ENCODE measurements around the gene TBX10. TPM values are rescaled to one million over a fixed set of nuclear protein-coding genes. Genes with fewer than 3 reads are reported as not detected.
A peak's percentile ranks its signal among the peaks of the same experiment; 100 is the strongest.

TBX10 gene
- total and polyA plus RNA-seq, 12 donors: not detected

- Histone ChIP-seq H3K27me3 (peaks cover 2% of the 10 kb centered on the region), H3K27ac (no peak overlapping the region), H3K9me3 (replicated peaks in 1 of 3) (no peaks in the 10 kb centered on the region), H3K36me3 (replicated peaks in 1 of 2) (no peaks in the 10 kb centered on the region), H3K4me3 (no peak overlapping the region), H3K4me1 (replicated peaks in 1 of 2) (peaks cover 0 to 6% of the 10 kb centered on the region in 2 donors)
- TF ChIP-seq POLR2A (IDR thresholded peaks at IDR 0.05) (no peak), CTCF (IDR thresholded peaks at IDR 0.05) (no peak)
- WGBS, 4 donors: 62 to 85% (median 70%) methylated on average over 3 of the region's 3 CpGs
- DNase-seq: no peak
- intact Hi-C loops (cut with DNase I): no loop called here
Measured at GRCh38 chr11:67680696-67681470, 41.3 kb upstream of the TBX10 start.

GRCh38 chr11:67675058-67675747 lies 35.6 kb upstream of the TBX10 start:
- 81 to 92% (median 84%) methylated on average over 12 of the region's 12 CpGs for WGBS, 4 donors
- intact Hi-C loops (cut with DNase I): loop anchor here in 1 of 2 donors (10.0 kb wide), 1 partner anchor 50 kb away; no protein-coding TSS in a partner anchor
- no peak overlapping the region for H3K4me3 ChIP-seq
- no peaks in the 10 kb centered on the region for H3K36me3 ChIP-seq (replicated peaks in 1 of 2)
- H3K27me3 ChIP-seq: peaks cover 21% of the 10 kb centered on the region
- H3K4me1 ChIP-seq (replicated peaks in 1 of 2): no peaks in the 10 kb centered on the region
- H3K9me3 ChIP-seq (replicated peaks in 1 of 3): no peaks in the 10 kb centered on the region
- no peak overlapping the region for H3K27ac ChIP-seq
- TF ChIP-seq POLR2A (IDR thresholded peaks at IDR 0.05) (no peak), CTCF (IDR thresholded peaks at IDR 0.05) (no peak)
- DNase-seq: peak in 1 of 7 donors; percentile 33

DNA sequence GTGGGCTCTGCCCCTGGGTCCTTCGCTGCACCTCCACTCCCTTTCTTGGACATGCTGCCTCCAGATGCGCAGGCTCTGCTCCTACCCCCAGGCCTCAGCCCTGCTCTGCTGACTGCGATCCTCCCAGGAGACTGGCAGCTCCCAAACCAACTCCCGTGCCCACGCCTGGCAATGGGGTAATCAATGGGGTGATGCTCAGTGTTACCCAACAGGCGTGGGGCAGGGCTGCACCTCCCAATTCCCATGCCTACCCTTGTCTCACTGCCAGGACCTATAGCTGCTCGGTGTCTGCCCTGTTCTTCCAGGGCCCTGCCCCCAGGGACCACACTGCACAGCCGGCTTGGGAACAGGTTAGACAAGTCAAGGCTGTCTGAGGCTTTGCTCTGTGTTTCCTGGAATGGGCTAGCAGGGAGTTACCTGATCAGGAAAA lies 34.9 kb upstream of the TBX10 start, which contains the start of gene ALDH3B2:
ALDH3B2 (minus strand) TSS at position 182 of the 430 bp plus-strand sequence. CDS start 7,688 bp downstream, outside the sequence.
- WGBS, 4 donors: 80 to 100% (median 85%) methylated on average over 1 to 8 of the region's 8 CpGs
- H3K9me3 ChIP-seq (replicated peaks in 1 of 3): no peaks in the 10 kb centered on the region
- intact Hi-C loops (cut with DNase I): loop anchor here in 1 of 2 donors (10.0 kb wide), 1 partner anchor 50 kb away; no protein-coding TSS in a partner anchor
- H3K4me1 ChIP-seq (replicated peaks in 1 of 2): no peaks in the 10 kb centered on the region
- no peaks in the 10 kb centered on the region for H3K36me3 ChIP-seq (replicated peaks in 1 of 2)
- H3K27me3 ChIP-seq: peaks cover 21% of the 10 kb centered on the region
- no peak within 1 kb of the TSS for H3K4me3 ChIP-seq
- TF ChIP-seq POLR2A (IDR thresholded peaks at IDR 0.05) (no peak), CTCF (IDR thresholded peaks at IDR 0.05) (no peak)
- DNase-seq: no peak
- H3K27ac ChIP-seq: no peak within 1 kb of the TSS

DNA sequence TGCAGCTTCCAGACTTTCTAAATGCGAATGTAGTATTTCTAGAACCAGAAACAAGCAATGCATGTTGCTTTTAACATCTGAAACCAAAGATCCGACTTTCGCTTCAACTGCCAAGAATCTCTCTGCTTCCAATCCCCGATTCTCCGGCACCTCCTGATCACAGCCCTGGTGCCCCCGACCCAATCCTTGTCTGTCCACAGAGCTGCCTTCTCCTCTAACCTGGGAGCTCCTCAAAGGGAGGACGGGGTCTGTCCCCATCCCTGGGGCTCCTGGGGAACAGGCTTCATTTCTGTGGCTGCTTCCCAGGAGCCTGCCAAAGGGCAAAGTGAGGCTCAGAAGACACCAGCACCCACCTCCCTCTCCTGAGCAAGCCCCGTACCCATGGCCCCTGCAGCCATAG lies 34.3 kb upstream of the TBX10 start:
- 60 to 73% (median 70%) methylated on average over 8 of the region's 8 CpGs for WGBS, 4 donors
- no peak for TF ChIP-seq POLR2A (IDR thresholded peaks at IDR 0.05)
- TF ChIP-seq CTCF (IDR thresholded peaks at IDR 0.05): no peak
- H3K27me3 ChIP-seq: peaks cover 21% of the 10 kb centered on the region
- no peaks in the 10 kb centered on the region for H3K36me3 ChIP-seq (replicated peaks in 1 of 2)
- no peaks in the 10 kb centered on the region for H3K4me1 ChIP-seq (replicated peaks in 1 of 2)
- no peaks in the 10 kb centered on the region for H3K9me3 ChIP-seq (replicated peaks in 1 of 3)
- H3K4me3 ChIP-seq: no peak overlapping the region
- intact Hi-C loops (cut with DNase I): loop anchor here in 1 of 2 donors (10.0 kb wide), 1 partner anchor 51 kb away; no protein-coding TSS in a partner anchor
- H3K27ac ChIP-seq: no peak overlapping the region
- no peak for DNase-seq
